ENCODE data around the gene MYL5.
"Not testable (repeated sequence)": the region's sequence is repeated elsewhere in the genome, so short reads cannot be mapped to it uniquely, and the experiment has no call there.

Gene MYL5

GRCh38 chr4:725391-726234 is 51.3 kb downstream of the MYL5 start:
- no peak for DNase-seq (ENCODE audit: low spot score)

- no peak for DNase-seq (ENCODE audit: low spot score)
Measured at GRCh38 chr4:726235-726787, 52.0 kb downstream of the MYL5 start.

- DNase-seq (ENCODE audit: low spot score): no peak
Measured at GRCh38 chr4:726838-727237, 52.5 kb downstream of the MYL5 start.

GRCh38 chr4:727576-727975 is 53.2 kb downstream of the MYL5 start:
- no peak for DNase-seq (ENCODE audit: low spot score)

GRCh38 chr4:729336-730315 is 55.3 kb downstream of the MYL5 start:
- DNase-seq (ENCODE audit: low spot score): no peak

- DNase-seq (ENCODE audit: low spot score): no peak
Measured at GRCh38 chr4:730511-730910, 56.2 kb downstream of the MYL5 start.

GRCh38 chr4:730946-731904 is 56.9 kb downstream of the MYL5 start:
- not testable (repeated sequence) for DNase-seq (ENCODE audit: low spot score)
